Adipocyte (in vitro differentiated cells): Measurements from ENCODE around the gene ARHGEF1.

Experiments
- DNase-seq: peaks from one replicate; pipeline ENCODE4 v3.0.0-alpha.2; 2015; ENCODE audit warnings: low read depth
- H3K27me3 ChIP-seq: replicated peaks from 2 replicates; pipeline ENCODE4 v1.7.0; 2013; ENCODE audit warnings: mild to moderate bottlenecking, low read length, moderate library complexity; ENCODE audit not compliant: control insufficient read depth, insufficient read depth
- H3K36me3 ChIP-seq: 2 replicates; pipeline ENCODE4 v1.7.0; 2013; ENCODE audit warnings: low read length, mild to moderate bottlenecking, moderate library complexity; ENCODE audit not compliant: control insufficient read depth, insufficient read depth, severe bottlenecking
- H3K4me1 ChIP-seq: 2 replicates; pipeline ENCODE4 v1.7.0; 2013; ENCODE audit warnings: mild to moderate bottlenecking, low read length, moderate library complexity; ENCODE audit not compliant: control insufficient read depth, insufficient read depth
- H3K4me3 ChIP-seq: 2 replicates; pipeline ENCODE4 v1.7.0; 2013; ENCODE audit warnings: mild to moderate bottlenecking, low read length, moderate library complexity
- H3K9ac ChIP-seq: 2 replicates; pipeline ENCODE4 v1.7.0; 2013; ENCODE audit warnings: mild to moderate bottlenecking, low read length, moderate library complexity
- H3K9me3 ChIP-seq: 2 replicates; pipeline ENCODE4 v1.7.0; 2013; ENCODE audit warnings: mild to moderate bottlenecking, low read length, moderate library complexity; ENCODE audit not compliant: control insufficient read depth

The ARHGEF1 gene

DNA sequence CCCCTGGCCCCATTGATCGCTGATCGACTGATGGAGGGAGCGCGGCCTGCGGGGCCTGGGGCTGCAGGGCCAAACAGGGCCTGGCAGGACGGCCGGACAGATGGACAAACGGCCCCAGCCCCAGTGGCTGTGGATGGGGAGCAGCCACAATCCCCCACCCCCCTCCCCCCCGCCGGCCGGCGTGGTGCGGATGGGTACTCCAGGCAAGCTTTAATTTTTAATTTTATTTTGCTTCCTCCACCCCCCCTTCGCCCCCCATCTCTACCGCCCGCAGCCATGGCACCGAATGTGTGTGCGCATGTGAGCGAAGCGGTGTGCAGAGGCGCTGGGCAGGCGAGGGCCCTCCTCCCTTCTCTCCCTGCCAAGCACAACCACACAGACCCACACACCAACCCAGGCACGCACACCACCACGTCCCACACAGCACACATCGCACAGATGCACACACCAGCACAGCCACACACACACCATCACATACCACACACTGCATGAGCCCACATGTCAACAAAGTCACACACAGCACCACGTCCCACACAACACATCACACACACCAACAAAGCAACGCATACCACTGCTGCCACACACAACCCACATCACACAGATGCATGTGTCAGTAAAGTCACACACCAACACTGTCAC, 32.9 kb downstream of the ARHGEF1 start:
- Histone ChIP-seq H3K4me3 (no peak overlapping the region), H3K4me1 (no peaks in the 10 kb centered on the region), H3K9me3 (no peaks in the 10 kb centered on the region), H3K9ac (no peak overlapping the region), H3K27me3 (peaks cover 65% of the 10 kb centered on the region), H3K36me3 (no peaks in the 10 kb centered on the region)
- DNase-seq: no peak

DNA sequence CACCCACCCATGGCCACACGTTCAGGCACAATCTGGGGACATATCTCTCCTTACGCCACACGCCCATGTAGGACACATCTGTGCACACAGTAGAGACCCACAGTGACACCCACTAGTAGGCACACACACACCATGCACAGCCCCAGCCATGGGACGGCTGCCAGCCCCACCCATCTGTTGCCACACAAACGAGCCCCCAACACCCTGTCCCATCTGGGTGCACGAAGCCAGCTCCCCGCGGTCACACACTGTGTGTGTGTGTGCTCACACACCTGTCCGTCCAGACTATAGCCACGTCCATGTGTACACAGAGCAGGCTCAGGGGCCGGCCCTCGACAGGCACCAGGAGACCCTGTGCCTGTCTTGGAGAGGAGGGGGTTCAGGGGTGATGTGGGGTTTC, 34.7 kb downstream of the ARHGEF1 start:
- Histone ChIP-seq H3K9ac (no peak overlapping the region), H3K4me1 (no peaks in the 10 kb centered on the region), H3K36me3 (no peaks in the 10 kb centered on the region), H3K4me3 (no peak overlapping the region), H3K27me3 (peaks cover 57% of the 10 kb centered on the region), H3K9me3 (no peaks in the 10 kb centered on the region)
- DNase-seq: no peak

DNA sequence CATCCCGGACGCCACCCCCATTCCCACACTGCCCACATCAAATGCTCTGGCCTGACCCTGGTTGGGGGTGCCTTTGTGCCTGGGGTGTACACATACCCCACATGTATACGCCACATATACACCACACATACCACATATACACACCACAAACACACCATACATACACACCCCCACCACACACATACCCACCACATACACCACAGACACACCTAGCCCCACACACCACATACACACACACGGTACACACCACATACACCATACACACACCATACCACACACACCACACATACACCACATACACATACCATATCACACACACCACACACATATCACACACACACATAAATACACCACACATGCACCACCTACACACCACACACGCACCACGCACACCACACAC, 35.1 kb downstream of the ARHGEF1 start:
- Histone ChIP-seq H3K36me3 (no peaks in the 10 kb centered on the region), H3K9ac (no peak overlapping the region), H3K27me3 (peaks cover 61% of the 10 kb centered on the region), H3K4me1 (no peaks in the 10 kb centered on the region), H3K9me3 (no peaks in the 10 kb centered on the region), H3K4me3 (no peak overlapping the region)
- no peak for DNase-seq

DNA sequence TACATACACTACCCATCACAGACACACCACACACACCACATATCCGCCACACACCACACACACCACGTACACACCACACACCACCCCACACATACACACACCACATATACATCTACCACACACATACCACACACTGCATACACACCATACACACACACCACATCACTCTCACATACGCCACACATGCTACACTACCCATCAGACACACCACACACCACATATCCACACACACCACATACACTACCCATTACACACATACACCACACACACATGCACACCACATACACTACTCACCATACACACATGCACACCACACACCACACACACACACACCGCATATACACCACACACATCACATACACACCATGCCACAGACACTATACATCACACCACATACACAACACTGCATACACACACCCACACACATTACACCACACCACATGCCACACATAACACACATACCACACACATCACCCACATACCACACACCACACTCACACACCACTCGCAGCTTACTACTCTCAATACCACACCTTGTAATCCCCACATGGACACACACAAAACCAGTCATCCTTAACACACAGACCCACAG, 35.8 kb downstream of the ARHGEF1 start:
- DNase-seq: no peak
- no peaks in the 10 kb centered on the region for H3K36me3 ChIP-seq
- H3K9me3 ChIP-seq: no peaks in the 10 kb centered on the region
- no peak overlapping the region for H3K4me3 ChIP-seq
- H3K27me3 ChIP-seq: peaks cover 61% of the 10 kb centered on the region
- no peaks in the 10 kb centered on the region for H3K4me1 ChIP-seq
- no peak overlapping the region for H3K9ac ChIP-seq

DNA sequence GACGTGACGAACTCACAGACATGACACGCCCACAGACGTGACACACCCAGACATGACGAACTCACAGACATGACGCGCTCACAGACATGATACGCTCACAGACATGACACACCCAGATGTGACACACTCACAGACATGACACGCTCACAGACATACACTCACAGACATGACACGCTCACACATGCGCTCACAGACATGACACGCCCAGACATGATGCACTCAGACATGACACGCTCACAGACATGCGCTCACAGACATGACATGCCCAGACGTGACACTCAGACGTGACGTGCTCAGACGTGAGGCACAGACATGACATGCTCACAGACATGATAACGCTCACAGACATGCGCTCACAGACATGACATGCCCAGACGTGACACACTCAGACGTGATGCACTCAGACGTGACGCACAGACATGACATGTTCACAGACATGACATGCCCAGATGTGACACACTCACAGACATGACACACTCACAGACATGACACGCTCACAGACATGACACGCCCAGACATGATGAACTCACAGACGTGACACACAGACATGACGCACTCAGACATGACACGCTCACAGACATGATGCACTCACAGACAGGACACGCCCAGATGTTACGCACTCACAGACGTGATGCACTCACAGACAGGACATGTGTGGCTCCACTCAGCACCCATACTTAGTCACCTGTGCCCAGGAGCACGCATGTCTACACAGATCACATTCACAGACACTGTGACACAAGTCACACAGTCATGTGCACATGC, 37.1 kb downstream of the ARHGEF1 start:
- no peak for DNase-seq
- no peak overlapping the region for H3K9ac ChIP-seq
- H3K4me3 ChIP-seq: no peak overlapping the region
- H3K27me3 ChIP-seq: peaks cover 65% of the 10 kb centered on the region
- H3K9me3 ChIP-seq: no peaks in the 10 kb centered on the region
- no peaks in the 10 kb centered on the region for H3K36me3 ChIP-seq
- no peaks in the 10 kb centered on the region for H3K4me1 ChIP-seq

DNA sequence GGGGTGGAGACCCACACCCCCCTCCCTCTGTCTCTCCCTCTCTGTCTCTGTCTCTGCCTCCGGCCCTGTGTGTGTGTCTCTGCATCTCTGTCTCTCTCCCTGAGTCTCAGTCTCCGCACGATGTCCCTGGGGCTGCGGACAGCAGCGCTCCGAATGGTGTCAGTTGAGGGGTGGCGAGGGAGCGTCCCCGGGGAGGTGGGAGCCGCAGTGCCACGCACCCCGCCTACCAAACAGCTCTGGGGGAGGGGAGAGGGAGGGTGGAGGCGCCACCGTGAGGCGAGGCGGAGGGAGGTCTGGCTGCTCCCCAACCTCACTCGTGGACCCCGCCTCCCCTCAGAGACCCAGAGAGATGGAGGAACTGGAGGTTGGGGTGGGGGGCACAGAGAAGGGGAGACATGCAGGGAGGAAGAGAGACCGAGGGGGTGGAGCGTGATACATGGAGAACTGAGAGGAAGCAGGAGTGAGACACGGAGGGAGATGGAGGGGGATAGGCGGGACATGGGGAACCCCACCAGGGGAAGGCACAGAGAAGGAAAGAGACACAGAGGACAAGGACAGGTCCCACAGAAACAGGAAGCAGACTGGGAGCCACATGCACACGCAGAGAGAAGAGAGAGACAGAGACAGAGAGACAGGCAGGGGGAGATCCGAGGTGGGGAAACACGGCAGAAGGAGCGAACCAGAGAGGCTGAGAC, 38.0 kb downstream of the ARHGEF1 start:
- Histone ChIP-seq H3K9ac (no peak overlapping the region), H3K4me3 (no peak overlapping the region), H3K9me3 (no peaks in the 10 kb centered on the region), H3K36me3 (no peaks in the 10 kb centered on the region), H3K4me1 (no peaks in the 10 kb centered on the region), H3K27me3 (peaks cover 67% of the 10 kb centered on the region)
- DNase-seq: no peak

DNA sequence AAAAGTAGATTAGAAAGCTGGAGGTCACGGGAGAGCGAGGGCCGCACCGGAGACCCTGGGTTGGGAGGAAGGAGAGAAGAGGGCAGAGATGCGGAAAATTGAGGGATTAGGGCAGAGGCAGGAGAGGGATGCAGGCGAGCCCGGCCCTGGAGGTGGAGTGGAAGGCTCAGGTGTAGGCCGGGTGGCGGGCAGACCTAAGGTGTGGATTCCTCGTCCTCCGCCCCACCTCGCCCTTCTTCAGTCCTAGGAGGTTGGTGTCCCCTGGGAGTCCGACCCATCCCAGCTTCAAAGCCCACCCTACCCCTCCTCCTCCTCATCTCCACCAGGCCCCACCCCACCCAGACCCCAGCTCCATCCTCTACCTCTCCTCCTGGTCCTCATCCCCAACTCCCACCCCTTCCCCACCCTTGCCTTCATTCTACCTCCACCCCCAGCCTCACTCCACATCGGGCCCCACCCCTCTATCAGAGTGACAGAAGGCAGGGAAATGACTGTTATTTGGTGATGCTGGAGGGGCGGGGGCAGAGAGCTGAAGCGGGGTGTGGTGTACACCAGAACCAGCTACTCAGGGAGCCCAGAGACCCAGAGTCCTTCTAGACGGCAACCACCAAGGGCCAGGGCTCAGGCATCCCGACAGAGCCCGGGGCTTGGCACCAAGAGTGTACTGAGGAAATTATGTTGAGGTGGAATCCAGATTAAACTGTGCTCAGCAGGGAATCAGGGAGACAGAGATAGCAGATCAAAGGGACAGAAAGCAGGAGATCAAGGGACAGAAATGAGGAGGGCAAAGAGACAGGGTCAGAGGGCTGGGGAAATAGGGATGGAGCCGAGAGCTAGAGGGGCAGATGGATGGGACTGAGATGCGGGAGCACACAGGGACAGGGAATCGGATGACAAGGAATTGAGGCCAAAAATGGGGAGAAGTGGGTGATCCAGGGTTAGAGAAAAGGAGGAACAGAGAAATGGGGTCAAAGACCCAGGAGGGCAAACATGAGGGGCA, 38.9 kb downstream of the ARHGEF1 start:
- Histone ChIP-seq H3K9ac (no peak overlapping the region), H3K4me1 (no peaks in the 10 kb centered on the region), H3K27me3 (peaks cover 65% of the 10 kb centered on the region), H3K9me3 (no peaks in the 10 kb centered on the region), H3K36me3 (no peaks in the 10 kb centered on the region), H3K4me3 (no peak overlapping the region)
- DNase-seq: no peak

DNA sequence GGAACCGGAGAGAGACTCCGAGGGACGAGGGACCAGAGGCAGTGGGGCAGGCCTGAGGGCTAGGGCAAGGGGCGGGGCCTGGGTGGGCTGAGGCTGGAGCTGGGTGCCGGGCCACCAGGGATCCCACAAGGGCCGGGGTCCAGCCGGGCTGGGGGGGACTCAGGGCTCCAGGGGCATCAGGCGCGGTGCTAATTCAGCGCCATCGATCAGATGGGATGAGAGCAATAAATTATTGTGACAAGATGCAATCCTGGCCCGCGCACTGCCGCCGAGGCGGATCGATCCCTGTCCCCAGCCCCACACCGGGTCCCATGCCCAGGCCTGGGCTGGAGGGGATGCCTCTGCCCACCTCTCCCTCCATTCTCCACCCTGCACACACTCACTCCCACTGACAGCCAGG, 39.6 kb downstream of the ARHGEF1 start:
- Histone ChIP-seq H3K9ac (no peak overlapping the region), H3K9me3 (no peaks in the 10 kb centered on the region), H3K4me1 (no peaks in the 10 kb centered on the region), H3K27me3 (peaks cover 67% of the 10 kb centered on the region), H3K36me3 (no peaks in the 10 kb centered on the region), H3K4me3 (no peak overlapping the region)
- DNase-seq: no peak

DNA sequence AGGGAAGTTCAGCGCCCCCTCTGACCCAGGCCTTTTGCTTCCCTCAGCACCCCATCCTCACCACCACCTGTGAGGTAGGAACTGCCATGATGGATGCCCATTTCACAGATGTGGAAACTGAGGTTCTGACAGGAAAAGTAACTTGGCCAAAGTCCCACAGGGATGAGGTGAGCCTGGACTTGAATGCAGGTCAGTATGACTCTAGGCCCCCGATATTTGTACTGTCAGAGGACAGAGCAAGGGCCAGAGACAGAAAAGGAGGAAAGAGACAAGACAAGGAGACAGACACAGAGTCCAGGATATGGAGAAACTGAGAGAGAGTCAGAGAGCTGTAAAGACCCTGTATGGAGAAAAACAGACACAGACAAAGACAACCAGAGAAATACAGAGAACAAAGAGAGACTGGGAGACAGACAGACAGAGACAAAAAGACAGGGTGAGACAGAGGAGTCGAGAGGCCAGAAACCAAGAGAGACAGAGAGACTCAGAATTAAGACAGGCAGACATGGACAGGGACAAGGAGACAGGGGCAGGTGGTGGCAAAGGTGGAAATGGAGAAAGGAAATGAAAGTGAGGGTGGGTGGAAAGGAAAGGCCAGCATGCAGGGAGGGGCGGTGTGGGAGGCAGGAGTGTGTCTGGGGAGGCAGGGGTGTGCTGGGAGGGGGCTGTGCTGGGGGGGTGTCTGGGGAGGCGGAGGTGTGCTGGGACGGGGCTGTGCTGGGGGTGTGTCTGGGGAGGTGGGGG, 40.2 kb downstream of the ARHGEF1 start:
- Histone ChIP-seq H3K9me3 (no peaks in the 10 kb centered on the region), H3K36me3 (no peaks in the 10 kb centered on the region), H3K4me1 (no peaks in the 10 kb centered on the region), H3K4me3 (no peak overlapping the region), H3K27me3 (peaks cover 61% of the 10 kb centered on the region), H3K9ac (no peak overlapping the region)
- no peak for DNase-seq
